HG02981 (cell line): ENCODE measurements around the gene SUMO4.
"Not testable (repeated sequence)": the region's sequence is repeated elsewhere in the genome, so short reads cannot be mapped to it uniquely, and the experiment has no call there.

Source experiments
- ATAC-seq: cut with Tn5 transposase; IDR thresholded peaks from one replicate; pipeline ENCODE4 v1.9.1; 2021; ENCODE audit warnings: mild to moderate bottlenecking, moderate library complexity; ENCODE audit not compliant: unreplicated experiment

The SUMO4 gene

DNA sequence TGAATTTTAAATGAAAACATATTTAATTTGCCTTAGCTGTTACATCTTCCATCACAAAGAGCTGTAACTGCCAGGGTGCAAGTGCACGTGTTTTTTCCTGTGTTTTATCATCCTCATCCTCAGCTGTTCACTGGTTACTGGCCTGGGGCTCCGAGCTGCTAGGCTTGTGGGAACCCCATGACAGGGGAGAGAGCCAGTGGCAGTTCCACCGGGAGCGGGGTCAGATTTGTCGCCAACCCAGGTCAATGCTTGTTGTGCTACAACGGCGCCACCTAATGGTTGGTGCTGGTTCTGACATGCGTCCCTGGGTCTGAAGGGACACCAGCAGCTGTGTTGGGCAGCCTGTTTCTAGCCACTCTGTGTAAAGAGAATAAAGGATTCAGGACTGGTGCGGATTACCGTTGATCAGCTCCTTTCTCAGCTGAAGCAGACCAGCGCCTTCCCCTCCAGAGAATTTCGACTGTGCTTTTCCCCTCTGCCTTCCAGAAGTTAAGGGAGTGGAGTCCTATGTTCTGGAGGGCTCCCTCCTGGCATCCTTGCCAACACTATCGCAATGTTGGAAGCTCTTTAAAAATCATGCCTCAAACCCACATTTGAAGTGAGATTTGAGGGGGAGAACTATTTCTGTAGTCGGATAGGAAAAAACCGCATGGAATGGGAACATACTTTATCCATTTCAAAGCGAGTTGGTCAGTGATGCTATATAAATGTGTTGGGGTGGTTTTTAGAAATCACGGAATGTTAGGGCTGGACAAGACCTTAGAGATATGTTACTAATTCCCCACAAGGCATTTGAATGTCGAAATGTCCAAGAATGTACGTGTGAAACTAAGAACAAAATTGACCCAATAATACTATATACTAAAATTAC lies 32.1 kb downstream of the SUMO4 start:
- peak; percentile 81 for ATAC-seq

DNA sequence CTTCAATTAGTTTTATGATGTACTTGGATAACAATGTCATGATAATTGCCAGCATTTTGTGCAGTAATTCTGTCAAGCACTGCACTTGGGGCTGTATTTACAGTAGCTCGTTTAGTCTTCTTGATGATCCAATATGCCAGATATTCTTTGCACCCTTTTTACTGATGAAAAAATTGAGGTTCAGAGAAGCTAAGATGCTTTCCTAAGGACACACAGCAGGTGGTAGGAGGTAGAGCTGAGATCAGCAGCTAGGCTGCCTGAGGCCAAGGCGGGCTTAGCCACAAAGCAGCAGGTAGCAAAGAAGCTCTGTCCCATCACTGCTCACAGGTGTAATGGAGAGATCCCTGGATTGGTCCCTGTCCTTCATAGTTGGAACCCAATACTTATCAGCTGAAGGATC lies 33.3 kb downstream of the SUMO4 start:
- no peak for ATAC-seq

DNA sequence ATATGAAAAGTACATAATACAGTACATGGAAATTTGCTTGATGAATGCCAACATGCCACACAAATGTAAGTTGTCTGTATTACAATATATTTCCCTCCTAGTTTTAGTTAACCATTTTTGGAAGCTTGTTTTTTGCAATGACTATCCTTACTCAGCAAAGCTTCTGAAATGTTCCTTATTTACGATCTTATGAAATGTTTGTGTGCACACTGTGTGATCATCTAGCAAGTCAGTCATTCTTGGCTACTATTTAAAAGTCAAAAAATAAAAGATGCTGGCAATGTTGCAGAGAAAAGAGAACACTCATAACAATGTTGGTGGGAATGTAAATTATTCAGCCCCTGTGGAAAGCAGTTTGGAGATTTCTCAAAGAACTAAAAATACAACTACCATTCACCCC lies 33.8 kb downstream of the SUMO4 start:
- no peak for ATAC-seq

DNA sequence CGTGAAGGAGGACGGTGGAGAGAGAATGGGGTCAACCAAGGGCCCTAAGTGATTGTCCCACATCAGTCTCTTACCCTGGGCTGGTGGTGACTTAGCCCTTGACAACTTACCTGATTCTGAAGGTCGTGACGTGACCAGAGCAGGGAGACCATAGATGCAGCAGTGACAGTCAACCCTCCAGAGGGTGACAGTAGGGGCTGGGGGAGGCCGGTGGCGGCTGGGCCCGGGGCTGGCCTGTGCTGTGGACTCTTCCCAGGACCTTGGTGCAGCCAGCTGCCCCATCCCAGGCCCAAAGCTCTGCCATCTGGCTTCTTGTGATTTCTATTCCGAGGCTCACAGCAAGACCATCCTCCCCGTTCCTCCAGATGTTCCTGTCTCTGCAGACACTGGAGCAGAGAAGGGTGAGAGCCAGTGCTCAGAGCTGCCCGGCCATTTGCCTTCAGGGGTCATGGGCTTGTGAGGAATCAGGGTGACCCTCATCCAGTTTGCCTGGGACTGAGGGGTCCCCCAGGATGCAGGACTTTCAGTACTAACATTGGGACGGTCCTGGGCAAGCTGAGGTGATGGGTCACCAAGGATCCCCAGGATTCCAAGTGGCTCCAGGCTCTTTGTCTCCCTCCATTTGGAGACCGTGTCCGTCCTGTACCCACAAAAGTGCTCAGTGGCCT lies 36.0 kb downstream of the SUMO4 start:
- ATAC-seq = no peak

DNA sequence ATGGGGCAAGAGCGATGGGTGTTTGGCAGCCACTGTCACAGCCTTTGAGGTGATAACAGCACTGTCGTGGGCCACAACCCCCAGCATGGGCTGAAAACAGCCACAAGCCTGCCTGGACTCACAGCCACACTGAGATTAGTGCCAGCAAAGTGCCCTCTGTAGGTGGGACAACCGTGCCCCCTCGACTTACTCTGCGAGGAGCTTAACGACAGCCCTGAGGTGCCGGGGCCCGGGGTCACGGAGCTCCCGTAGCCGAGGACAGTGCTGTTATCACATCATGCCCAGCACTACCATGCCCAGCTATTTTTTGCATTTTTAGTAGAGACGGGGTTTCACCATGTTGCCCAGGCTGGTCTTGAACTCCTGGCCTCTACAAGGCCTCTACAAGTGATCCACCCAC lies 36.6 kb downstream of the SUMO4 start:
- ATAC-seq = no peak

DNA sequence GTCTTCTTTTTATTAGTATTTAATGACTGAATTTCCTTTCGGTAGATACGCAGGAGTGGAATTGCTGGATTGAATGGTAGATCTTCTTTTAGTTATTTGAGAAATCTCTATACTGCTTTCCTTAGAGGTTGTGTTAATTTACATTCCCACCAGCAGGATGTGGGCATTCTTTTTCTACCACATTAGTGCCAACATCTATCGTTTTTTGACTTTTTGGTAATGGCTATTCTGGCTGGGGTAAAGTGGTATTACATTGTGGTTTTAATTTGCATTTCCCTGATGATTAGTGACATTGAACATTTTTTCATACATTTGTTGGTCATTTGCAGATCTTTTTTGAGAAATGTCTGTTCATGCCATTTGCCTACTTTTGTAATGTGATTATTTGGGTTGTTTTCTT lies 37.1 kb downstream of the SUMO4 start:
- ATAC-seq = no peak

DNA sequence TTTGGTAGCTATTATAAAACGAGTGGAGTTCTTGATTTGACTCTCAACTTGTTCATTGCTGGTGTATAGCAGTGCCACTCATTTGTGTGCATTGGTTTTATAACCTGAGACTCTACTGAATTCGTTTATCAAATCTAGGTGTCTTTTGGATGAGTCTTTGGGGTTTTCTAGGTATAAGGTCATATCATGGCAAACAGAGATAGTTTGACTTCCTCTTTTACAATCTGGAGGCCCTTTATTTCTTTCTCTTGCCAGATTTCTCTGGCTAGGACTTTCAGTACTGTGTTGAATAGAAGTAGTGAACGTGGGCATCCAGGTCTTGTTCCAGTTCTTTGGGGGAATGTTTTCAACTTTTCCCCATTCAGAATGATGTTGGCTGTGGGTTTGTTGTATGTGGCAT lies 38.8 kb downstream of the SUMO4 start:
- ATAC-seq = peak; percentile 60

DNA sequence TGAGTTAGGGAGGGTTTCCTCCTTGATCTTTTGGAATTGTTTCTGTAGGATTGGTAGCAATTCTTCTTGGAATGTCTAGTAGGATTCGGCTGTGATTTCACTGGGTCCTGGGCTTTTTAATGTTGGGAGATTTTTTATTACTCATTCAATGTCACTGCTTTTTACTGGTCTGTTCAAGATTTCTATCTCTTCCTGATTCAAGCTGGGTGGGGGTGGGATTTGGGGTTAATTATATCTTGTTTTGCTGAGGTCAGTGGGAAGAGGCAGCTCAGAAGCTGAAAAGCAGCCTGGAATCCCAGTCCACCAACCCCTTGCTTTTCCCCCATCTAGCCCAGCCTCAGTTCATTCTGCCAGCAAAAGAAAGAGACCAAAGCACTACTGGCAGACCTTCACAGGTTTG lies 39.6 kb downstream of the SUMO4 start:
- no peak for ATAC-seq

DNA sequence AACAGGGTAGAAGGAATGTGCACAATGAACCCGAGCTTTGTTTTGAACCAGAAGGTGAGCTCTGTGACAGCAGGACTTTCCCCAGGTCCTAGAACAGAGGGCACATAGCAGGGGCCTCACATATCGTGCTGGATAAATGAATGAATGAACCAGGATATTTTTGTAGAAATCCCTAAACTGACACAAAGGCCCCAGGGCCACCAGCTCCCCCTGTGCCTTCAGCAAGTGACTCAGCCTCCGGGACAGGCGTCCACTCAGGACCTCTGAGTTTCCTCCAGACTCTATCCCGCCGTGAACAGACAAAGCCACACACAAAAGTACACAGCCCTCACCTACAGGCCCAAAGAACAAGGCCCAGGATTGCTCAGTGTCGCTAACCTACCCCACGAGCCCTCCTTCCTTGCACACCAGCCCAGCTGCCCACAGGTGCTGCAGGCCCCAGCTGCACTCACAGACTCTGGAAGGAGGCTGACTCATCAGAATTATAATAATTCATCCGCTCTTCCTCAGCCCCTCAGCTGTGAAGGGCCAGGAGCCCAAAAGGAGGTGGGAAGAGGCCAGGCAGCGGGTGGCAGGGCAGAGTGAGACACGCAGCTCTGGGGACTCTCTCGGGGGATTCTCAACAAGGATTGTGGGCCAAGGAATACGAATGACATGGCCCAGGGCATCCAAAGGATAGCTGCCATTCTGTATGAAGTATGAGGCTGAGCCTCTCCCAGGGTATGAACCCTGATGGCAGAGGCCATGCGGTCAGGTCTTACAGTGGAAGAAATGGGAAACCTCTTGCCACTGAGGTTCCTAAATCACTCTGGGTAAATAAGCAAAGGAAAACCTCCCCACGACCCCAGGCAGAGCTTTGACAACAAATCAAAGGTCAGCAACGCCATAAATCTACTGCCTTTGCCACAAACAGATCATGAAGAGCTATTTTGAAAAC lies 40.9 kb downstream of the SUMO4 start:
- ATAC-seq = no peak

DNA sequence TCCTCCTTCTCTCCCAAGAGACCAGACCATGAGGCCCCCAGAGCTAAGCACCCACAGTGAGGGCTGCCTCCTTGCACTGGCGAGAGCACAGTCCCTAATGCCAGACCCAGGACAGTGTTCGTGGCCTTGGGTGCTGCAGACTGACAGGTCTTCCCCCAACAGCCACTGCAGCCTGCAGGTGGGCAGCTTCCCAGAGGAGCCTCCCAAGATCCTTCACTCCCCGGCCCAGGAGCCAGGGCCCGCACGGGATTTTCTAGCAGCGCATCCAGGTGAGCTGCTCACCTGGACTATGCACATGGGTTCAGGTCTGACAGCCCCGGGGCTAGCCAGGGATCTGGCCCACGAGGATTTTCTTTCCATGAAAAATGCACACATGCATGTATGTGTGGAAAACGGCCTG lies 41.7 kb downstream of the SUMO4 start:
- ATAC-seq = no peak

DNA sequence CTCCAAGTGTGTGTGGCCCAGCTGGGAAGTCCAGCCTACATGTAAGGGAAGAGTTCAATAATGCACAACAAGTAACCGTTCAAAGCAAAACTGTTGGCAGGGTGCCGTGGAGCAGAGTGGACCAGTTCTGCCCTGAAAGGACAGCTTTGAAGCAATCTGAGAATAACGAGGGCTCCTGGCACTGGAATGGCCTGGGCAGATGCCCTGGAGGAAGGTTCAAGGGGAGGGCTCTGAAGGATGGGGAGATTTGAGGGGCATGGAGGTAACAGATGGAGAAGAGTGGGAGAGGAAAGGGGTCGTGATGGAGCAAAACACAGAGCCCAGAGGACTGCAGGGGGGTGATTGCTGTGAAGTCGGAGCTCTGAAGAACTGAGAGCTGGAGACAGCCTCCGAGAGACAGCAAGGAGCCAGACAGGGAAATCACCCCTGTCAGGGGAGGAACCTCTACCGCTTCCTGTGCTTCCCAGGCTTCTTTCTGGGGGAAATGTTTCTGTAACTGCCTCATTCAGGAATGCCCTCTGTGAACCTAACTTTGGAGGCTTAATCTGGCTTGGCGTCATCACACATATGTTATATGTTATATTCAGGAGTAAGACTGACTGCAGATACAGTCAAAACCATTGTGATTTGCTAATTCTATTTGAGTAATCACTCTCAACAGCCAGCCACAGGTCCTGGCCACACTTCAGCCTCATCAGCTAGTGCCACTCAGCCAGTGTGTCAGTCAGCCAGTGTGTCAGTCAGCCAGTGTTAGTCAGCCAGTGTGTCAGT lies 43.5 kb downstream of the SUMO4 start:
- no peak for ATAC-seq

DNA sequence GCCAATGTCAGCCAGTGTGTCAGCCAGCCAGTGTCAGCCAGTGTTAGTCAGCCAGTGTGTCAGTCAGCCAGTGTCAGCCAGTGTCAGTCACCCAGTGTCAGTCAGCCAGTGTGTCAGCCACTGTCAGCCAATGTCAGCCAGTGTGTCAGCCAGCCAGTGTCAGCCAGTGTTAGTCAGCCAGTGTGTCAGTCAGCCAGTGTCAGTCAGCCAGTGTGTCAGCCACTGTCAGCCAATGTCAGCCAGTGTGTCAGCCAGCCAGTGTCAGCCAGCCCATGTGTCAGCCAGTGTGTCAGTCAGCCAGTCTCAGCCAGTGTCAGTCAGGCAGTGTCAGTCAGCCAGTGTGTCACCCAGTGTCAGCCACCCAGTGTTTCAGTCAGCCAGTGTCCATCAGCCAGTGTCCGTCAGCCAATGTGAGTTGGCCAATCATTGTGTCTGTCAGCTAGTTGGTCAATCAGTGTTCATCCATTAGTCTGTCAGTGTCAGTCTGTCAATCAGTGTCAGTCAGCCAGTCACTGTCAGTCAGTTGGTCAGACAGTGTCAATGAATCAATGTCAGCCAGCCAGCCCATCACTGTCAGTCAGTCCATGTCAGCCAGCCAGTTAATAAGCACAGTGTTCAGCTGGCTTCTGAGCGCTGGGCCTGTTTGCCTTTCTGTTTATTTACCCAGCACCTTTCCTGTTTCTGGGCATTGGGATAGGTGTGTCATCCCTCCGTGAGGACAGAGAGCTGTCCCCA lies 44.5 kb downstream of the SUMO4 start:
- ATAC-seq = not testable (repeated sequence)

DNA sequence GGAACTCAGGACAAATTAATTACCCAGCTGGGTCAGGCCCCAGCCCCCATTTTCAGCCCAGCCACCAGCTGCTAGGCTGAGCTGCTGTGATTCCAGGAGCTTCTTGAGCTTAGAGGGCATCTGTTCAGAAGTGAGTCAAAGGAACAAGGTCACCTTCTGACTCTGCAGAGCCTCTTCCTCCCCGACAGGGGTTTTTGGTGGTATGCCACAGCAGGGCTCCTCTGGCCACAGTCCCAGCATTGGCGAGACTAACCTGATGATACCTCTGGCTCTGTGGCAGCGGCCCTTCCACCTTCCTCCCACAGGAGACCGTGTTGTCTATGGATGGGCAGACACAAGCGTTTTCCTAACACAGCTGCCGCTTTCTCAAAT lies 45.0 kb downstream of the SUMO4 start:
- no peak for ATAC-seq

DNA sequence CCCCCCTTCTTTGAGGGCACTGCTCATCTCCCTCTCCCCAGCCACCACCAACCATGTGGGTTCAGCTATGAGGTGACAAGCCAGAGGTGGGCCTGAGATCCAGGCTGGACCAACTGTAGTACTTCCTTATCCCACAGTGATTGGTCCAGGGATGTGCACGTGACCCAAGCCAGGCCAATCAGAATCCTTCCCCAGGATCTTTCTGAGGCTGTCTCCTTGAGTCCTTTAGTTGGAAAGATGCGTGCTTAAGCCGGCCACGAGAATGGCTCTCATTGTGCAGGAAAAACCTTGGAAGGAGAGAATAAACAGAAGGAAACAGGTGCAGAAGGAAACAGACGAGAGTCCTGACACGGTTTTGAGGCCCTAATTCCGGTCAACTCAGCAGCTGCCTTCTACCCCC lies 45.5 kb downstream of the SUMO4 start:
- no peak for ATAC-seq

DNA sequence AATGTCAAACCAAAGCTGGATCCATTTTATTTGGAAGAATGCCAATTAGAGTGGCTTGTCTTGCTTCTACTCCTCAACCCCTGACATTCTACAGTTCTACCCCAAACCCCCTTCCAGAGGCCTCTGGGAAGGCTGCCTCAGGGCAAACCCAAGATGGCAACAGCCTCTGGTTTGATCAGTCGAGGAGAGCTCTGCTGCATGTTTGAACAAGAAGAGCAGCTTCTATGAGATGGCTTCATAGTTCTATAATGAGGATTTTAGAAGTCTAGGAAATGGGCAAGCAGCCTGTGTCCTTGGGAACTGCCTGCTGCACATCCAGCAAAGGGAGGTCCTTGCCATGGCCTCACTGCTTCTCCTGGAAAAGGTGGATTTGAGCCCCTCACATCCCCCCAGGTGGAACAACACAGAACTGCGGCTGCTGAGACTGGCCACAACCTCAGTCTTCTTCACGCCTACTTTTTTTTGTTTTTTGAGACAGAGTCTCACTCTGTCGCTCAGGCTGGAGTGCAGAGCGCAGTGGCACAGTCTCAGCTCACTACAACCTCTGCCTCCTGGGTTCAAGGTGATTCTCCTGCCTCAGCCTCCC lies 46.8 kb downstream of the SUMO4 start:
- ATAC-seq = no peak

DNA sequence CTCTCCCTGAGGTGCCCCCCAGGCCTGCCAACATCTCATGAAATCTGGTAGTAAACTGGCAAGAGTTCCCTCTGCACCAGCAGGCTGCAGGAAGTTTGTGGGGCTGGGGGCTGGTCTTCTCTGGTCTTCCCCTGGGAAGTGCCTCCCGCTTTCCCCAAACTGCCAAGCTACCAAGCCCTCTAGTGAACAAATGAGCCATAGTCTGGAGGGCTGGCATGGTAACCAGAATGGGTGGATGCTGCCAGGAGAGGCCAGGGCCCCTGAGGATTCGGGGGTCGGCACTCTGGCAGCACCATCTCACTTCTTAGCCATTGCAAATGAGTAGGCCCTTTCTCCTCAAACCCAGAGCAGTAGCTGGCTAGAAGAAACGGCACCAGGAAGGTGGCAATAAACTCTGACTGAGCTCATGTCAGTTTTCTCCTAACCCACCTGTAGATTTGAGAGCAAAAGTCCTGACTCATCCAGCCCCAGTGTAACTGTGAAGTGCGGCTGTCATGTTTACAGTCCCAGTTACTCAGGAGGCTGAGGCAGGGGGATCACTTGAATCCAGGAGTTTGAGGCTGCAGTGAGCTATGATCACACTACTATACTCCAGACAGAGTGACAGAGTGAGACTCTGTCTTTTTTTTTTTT lies 48.9 kb downstream of the SUMO4 start:
- no peak for ATAC-seq

DNA sequence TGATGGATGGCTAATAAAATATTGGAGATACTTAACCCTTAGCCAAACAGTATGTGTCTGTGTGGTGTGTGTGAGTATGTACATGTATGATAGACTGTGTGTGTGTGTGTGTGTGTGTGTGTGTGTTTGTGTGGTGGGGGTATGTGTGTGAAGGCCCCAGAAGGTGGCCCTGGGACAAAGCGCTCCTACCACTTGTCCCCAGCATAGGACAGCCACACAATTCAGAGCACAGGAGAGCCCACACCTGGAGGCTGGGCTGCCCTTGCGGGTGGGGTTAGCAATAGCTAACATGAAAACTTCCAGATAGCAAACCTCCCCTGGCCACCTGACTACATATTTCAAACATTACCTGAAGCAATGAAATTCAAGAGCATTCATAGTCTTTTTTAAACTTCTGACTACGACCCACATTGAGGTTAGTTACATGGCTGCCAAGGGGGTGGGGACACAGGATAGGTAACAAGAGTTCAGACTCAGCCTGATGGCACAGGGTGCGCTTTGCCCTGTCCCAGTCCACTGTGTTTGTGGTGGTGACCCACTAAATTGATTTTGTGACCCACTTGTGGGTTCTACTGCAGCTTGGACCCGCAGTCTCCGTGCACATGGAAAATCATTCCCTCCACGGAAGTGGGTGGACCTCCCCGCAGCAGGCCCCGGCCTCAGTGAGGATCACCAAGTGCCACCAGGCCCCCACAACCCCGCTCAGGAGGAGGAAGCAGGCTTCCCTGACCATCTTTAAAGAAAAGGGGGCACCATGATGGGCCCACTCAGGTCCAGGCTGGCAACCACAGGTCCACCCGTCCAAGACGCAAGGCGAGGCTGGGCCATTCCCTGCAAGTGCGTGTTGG lies 50.0 kb downstream of the SUMO4 start:
- no peak for ATAC-seq
